Activated CD4-positive, alpha-beta T cell treated with anti-CD3 and anti-CD28 coated beads, Interleukin-2, amount 10 ng/mL, durations not matched to agents 7 days and 5 days (primary cell): ENCODE data around the gene FIP1L1. TPM values are rescaled to one million over a fixed set of nuclear protein-coding genes. Genes with fewer than 3 reads are reported as not detected.
"Not testable (repeated sequence)": the region's sequence is repeated elsewhere in the genome, so short reads cannot be mapped to it uniquely, and the experiment has no call there.

ENCODE experiments used
- CTCF ChIA-PET: fragments of 350-600 bp; sonication (Branson Sonifier 250); formaldehyde crosslinking; loops from one replicate; lab custom pipeline; 2021; ENCODE audit warnings: antibody characterized with exemption; lab: Charles Lee
- POLR2A ChIA-PET: fragments of 350-600 bp; sonication (Branson Sonifier 250); formaldehyde crosslinking; loops from one replicate; lab custom pipeline; 2021; ENCODE audit warnings: antibody characterized with exemption; lab: Charles Lee
- DNase-seq: peaks from one replicate; pipeline ENCODE4 v3.0.0-alpha.2; 2020
- H3K27ac Mint-ChIP-seq: one replicate; pipeline ENCODE4 v1.8.0; 2021; ENCODE audit warnings: mild to moderate bottlenecking, moderate library complexity, mixed read lengths
- H3K27me3 Mint-ChIP-seq: one replicate; pipeline ENCODE4 v1.8.0; 2021; ENCODE audit warnings: mixed read lengths
- H3K36me3 Mint-ChIP-seq: one replicate; pipeline ENCODE4 v1.8.0; 2021; ENCODE audit warnings: low read depth, mixed read lengths
- H3K4me1 Mint-ChIP-seq: one replicate; pipeline ENCODE4 v1.8.0; 2021; ENCODE audit warnings: mixed read lengths
- H3K4me3 Mint-ChIP-seq: one replicate; pipeline ENCODE4 v1.8.0; 2021; ENCODE audit warnings: mild to moderate bottlenecking, moderate library complexity, mixed read lengths
- H3K9me3 Mint-ChIP-seq: one replicate; pipeline ENCODE4 v1.8.0; 2021; ENCODE audit warnings: mixed read lengths
- total RNA-seq, 2 experiments: library from RNA; stranded (reverse); gene quantifications; one replicate each; pipeline ENCODE4 v1.2.3, GENCODE V29; 2021

FIP1L1 gene
- total RNA-seq: 10 to 100 TPM; 74.1 to 92.1 TPM

GRCh38 chr4:53377319-53378170 lies at the start of gene FIP1L1:
Gene FIP1L1 (plus strand): TSS chr4:53377641. CDS start chr4:53377839, 198 bp downstream.
- POLR2A ChIA-PET: no interaction called here
- H3K9me3 Mint-ChIP-seq: no peaks in the 10 kb centered on the region
- peak within 1 kb of the TSS; percentile 99 for H3K27ac Mint-ChIP-seq
- CTCF ChIA-PET: interaction anchor here (0.6 to 1.7 kb wide), 4 partner anchors 13 to 1952 kb away, joined by 3 to 5 read pairs (median 4); no protein-coding TSS in a partner anchor
- H3K36me3 Mint-ChIP-seq: peaks cover 15% of the 10 kb centered on the region
- H3K4me1 Mint-ChIP-seq: peaks cover 40% of the 10 kb centered on the region
- peaks cover 6% of the 10 kb centered on the region for H3K27me3 Mint-ChIP-seq
- DNase-seq: peak; percentile 96
- H3K4me3 Mint-ChIP-seq: peak within 1 kb of the TSS; percentile 98

- H3K27ac Mint-ChIP-seq, H3K4me3 Mint-ChIP-seq, DNase-seq, H3K9me3 Mint-ChIP-seq, POLR2A ChIA-PET, CTCF ChIA-PET, H3K27me3 Mint-ChIP-seq, H3K4me1 Mint-ChIP-seq: not testable (repeated sequence)
- H3K36me3 Mint-ChIP-seq: peaks cover 26% of the 10 kb centered on the region
Measured at GRCh38 chr4:53334916-53335315, 42.5 kb upstream of the FIP1L1 start.

GRCh38 chr4:53340145-53340544 lies 37.3 kb upstream of the FIP1L1 start:
- CTCF ChIA-PET, DNase-seq, H3K27ac Mint-ChIP-seq, H3K4me3 Mint-ChIP-seq, H3K4me1 Mint-ChIP-seq, POLR2A ChIA-PET, H3K27me3 Mint-ChIP-seq: not testable (repeated sequence)
- Mint-ChIP-seq H3K36me3 (peaks cover 55% of the 10 kb centered on the region), H3K9me3 (peaks cover 14% of the 10 kb centered on the region)

GRCh38 chr4:53346392-53346791 lies 31.0 kb upstream of the FIP1L1 start:
- H3K4me3 Mint-ChIP-seq, H3K9me3 Mint-ChIP-seq, DNase-seq, H3K27me3 Mint-ChIP-seq, H3K4me1 Mint-ChIP-seq, POLR2A ChIA-PET, H3K27ac Mint-ChIP-seq: not testable (repeated sequence)
- H3K36me3 Mint-ChIP-seq: peaks cover 60% of the 10 kb centered on the region
- CTCF ChIA-PET: interaction anchor here (0.9 kb wide), 1 partner anchor 10 kb away, joined by 3 read pairs; no protein-coding TSS in a partner anchor

GRCh38 chr4:53346920-53347852 lies 30.3 kb upstream of the FIP1L1 start:
- no peak overlapping the region for H3K27ac Mint-ChIP-seq
- POLR2A ChIA-PET: no interaction called here

GRCh38 chr4:53348046-53348445 lies 29.4 kb upstream of the FIP1L1 start:
- Mint-ChIP-seq H3K36me3 (peaks cover 61% of the 10 kb centered on the region), H3K9me3 (peaks cover 2% of the 10 kb centered on the region), H3K27ac (no peak overlapping the region), H3K27me3 (no peaks in the 10 kb centered on the region), H3K4me3 (no peak overlapping the region), H3K4me1 (no peaks in the 10 kb centered on the region)
- no peak for DNase-seq
- ChIA-PET POLR2A (no interaction called here), CTCF (no interaction called here)

More at GRCh38 chr4:53346920-53347852, 30.3 kb upstream of the FIP1L1 start:
- Mint-ChIP-seq H3K9me3 (peaks cover 2% of the 10 kb centered on the region), H3K27me3 (no peaks in the 10 kb centered on the region), H3K4me1 (no peaks in the 10 kb centered on the region), H3K4me3 (no peak overlapping the region), H3K36me3 (peaks cover 57% of the 10 kb centered on the region)
- no peak for DNase-seq
- CTCF ChIA-PET: interaction anchor here (0.9 kb wide), 1 partner anchor 9 kb away, joined by 3 read pairs; no protein-coding TSS in a partner anchor

- H3K36me3 Mint-ChIP-seq: peaks cover 53% of the 10 kb centered on the region
- ChIA-PET CTCF (no interaction called here), POLR2A (no interaction called here)
- H3K4me1 Mint-ChIP-seq: no peaks in the 10 kb centered on the region
- DNase-seq: no peak
- no peaks in the 10 kb centered on the region for H3K27me3 Mint-ChIP-seq
- peaks cover 2% of the 10 kb centered on the region for H3K9me3 Mint-ChIP-seq
- no peak overlapping the region for H3K4me3 Mint-ChIP-seq
- H3K27ac Mint-ChIP-seq: no peak overlapping the region
Measured at GRCh38 chr4:53349091-53349491, 28.4 kb upstream of the FIP1L1 start.

- Mint-ChIP-seq H3K4me3 (no peak overlapping the region), H3K4me1 (peaks cover 4% of the 10 kb centered on the region), H3K36me3 (peaks cover 48% of the 10 kb centered on the region), H3K27me3 (no peaks in the 10 kb centered on the region), H3K27ac (no peak overlapping the region), H3K9me3 (peaks cover 6% of the 10 kb centered on the region)
- DNase-seq: no peak
- ChIA-PET POLR2A (no interaction called here), CTCF (no interaction called here)
Measured at GRCh38 chr4:53354012-53354722, 23.3 kb upstream of the FIP1L1 start.

- CTCF ChIA-PET: interaction anchor here (0.6 to 1.2 kb wide), 2 partner anchors 9 to 25 kb away, joined by 3 to 5 read pairs; no protein-coding TSS in a partner anchor
- H3K9me3 Mint-ChIP-seq: peaks cover 6% of the 10 kb centered on the region
- H3K4me3 Mint-ChIP-seq: no peak overlapping the region
- POLR2A ChIA-PET: interaction anchor here (0.6 kb wide), 1 partner anchor 14 kb away, joined by 5 read pairs; no protein-coding TSS in a partner anchor
- peaks cover 16% of the 10 kb centered on the region for H3K4me1 Mint-ChIP-seq
- no peak overlapping the region for H3K27ac Mint-ChIP-seq
- peaks cover 42% of the 10 kb centered on the region for H3K36me3 Mint-ChIP-seq
- DNase-seq: no peak
- H3K27me3 Mint-ChIP-seq: no peaks in the 10 kb centered on the region
Measured at GRCh38 chr4:53355930-53356521, 21.4 kb upstream of the FIP1L1 start.

- CTCF ChIA-PET: interaction anchor here (1.2 kb wide), 1 partner anchor 13 kb away, joined by 3 read pairs; no protein-coding TSS in a partner anchor
- peaks cover 26% of the 10 kb centered on the region for H3K36me3 Mint-ChIP-seq
- H3K4me3 Mint-ChIP-seq: no peak overlapping the region
- H3K27ac Mint-ChIP-seq: no peak overlapping the region
- DNase-seq: no peak
- H3K9me3 Mint-ChIP-seq: no peaks in the 10 kb centered on the region
- peaks cover 49% of the 10 kb centered on the region for H3K4me1 Mint-ChIP-seq
- POLR2A ChIA-PET: no interaction called here
- no peaks in the 10 kb centered on the region for H3K27me3 Mint-ChIP-seq
Measured at GRCh38 chr4:53361451-53361850, 16.0 kb upstream of the FIP1L1 start.

GRCh38 chr4:53362093-53362492 lies 15.3 kb upstream of the FIP1L1 start:
- no peaks in the 10 kb centered on the region for H3K9me3 Mint-ChIP-seq
- no peak for DNase-seq
- H3K36me3 Mint-ChIP-seq: peaks cover 26% of the 10 kb centered on the region
- H3K4me3 Mint-ChIP-seq: no peak overlapping the region
- CTCF ChIA-PET: interaction anchor here (1.2 kb wide), 1 partner anchor 12 kb away, joined by 3 read pairs; no protein-coding TSS in a partner anchor
- peaks cover 55% of the 10 kb centered on the region for H3K4me1 Mint-ChIP-seq
- no peaks in the 10 kb centered on the region for H3K27me3 Mint-ChIP-seq
- POLR2A ChIA-PET: no interaction called here
- H3K27ac Mint-ChIP-seq: no peak overlapping the region

- DNase-seq: no peak
- peaks cover 12% of the 10 kb centered on the region for H3K27me3 Mint-ChIP-seq
- H3K4me3 Mint-ChIP-seq: peak overlapping the region; percentile 94
- POLR2A ChIA-PET: no interaction called here
- peaks cover 52% of the 10 kb centered on the region for H3K4me1 Mint-ChIP-seq
- CTCF ChIA-PET: interaction anchor here (1.2 kb wide), 1 partner anchor 13 kb away, joined by 3 read pairs; the partner anchor contains the start of gene FIP1L1
- H3K9me3 Mint-ChIP-seq: no peaks in the 10 kb centered on the region
- peaks cover 19% of the 10 kb centered on the region for H3K36me3 Mint-ChIP-seq
- H3K27ac Mint-ChIP-seq: peak overlapping the region; percentile 92
Measured at GRCh38 chr4:53364624-53365023, 12.8 kb upstream of the FIP1L1 start.
